Bronchial smooth muscle cell (primary cell): ENCODE measurements around the gene TSPEAR. TPM values are rescaled to one million over a fixed set of nuclear protein-coding genes. Genes with fewer than 3 reads are reported as not detected.

Source experiments
- total RNA-seq: library from RNA; depleted of rRNA; stranded (reverse); fragments of >200 nt; gene quantifications from 2 replicates; pipeline ENCODE4 v1.2.1, GENCODE V29; 2014

TSPEAR gene
- total RNA-seq, 1 donor from 2014 or later: not detected

GRCh38 chr21:44573630-44574456 lies 137.5 kb downstream of the TSPEAR start, which contains the start of gene KRTAP10-4:
TSS of gene KRTAP10-4 (plus strand) at chr21:44573729. CDS start at chr21:44573759, 30 bp downstream.

DNA sequence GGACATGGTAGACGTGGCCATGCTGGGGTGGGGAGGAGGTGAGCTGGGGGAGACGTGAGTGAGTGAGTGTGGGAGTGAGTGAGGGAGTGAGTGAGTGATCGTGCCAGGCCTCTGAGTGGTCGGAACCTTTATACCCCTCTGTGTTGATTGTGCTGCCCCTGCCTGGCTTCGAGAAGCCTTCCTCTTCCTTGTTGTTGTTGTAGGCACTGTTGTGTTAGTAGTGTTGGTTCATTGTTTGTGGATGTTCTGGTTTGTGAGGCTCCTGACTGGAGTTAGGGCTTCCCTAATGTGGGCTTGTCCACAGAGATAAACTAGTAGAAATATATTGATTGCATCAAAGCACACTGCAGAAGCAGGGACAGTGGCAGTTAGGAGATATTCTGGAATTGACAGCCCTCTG lies 152.7 kb downstream of the TSPEAR start, which contains the start of gene KRTAP10-3:
KRTAP10-3 (minus strand) TSS at position 101 of the 400 bp plus-strand sequence; CDS start at position 21, 80 bp downstream.

GRCh38 chr21:44551340-44551961 lies 159.9 kb downstream of the TSPEAR start, which contains the start of gene KRTAP10-2:
TSS of gene KRTAP10-2 (minus strand) at chr21:44551505. CDS start at chr21:44551458, 47 bp downstream.

DNA sequence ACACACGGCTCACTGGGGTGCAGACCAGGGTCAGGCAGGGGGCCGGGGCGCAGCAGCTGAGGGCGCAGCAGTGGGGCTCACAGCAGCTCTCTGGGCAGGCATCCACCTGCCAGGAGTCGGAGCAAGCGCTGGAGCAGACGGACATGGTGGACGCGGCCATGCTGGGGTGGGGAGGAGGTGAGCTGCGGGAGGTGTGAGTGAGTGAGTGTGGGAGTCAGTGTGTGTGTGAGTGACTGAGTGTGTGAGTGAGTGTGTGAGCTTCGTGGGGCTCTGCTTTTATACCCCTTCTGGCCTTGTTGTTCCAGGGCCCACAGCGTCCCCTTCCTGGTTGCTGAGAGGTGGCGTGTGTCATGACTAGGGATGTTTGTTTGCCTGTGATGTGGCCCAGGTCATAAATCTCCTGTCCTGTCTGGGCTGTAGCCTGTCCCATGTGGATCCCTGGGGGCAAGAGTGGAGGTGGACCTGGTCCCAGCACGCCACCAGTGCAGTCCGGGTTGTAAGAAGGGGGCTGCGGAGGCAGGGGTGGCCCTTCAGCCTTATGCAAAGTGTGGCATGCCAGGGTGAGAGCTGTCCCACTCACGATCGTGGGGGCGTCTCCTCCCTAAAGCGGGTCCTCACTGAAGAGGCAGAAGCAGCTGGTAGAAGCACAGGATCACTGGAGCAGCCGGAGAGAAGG lies 171.2 kb downstream of the TSPEAR start, which contains the start of gene KRTAP10-1:
KRTAP10-1 (minus strand) TSS at position 205 of the 676 bp plus-strand sequence; CDS start at position 160, 45 bp downstream.

GRCh38 chr21:44454747-44455523 lies 256.4 kb downstream of the TSPEAR start, which contains the start of gene LRRC3:
TSS of gene LRRC3 (plus strand) at chr21:44455510. CDS start at chr21:44456645, 1,135 bp downstream.

Other genes with a start within 250 kb of the TSPEAR start
- gene KRTAP10-1, start 171.4 kb downstream of the TSPEAR start, total RNA-seq: not detected in 2 replicates
- gene KRTAP10-2, start 160.1 kb downstream of the TSPEAR start, total RNA-seq: not detected in 2 replicates
- gene KRTAP10-3, start 152.8 kb downstream of the TSPEAR start, total RNA-seq: not detected in 2 replicates
- not detected in 2 replicates for gene KRTAP10-4, start 137.8 kb downstream of the TSPEAR start, total RNA-seq
- gene KRTAP10-5, start 131.0 kb downstream of the TSPEAR start, total RNA-seq: not detected in 2 replicates
- not detected in 2 replicates for gene KRTAP10-6, start 119.1 kb downstream of the TSPEAR start, total RNA-seq
- gene KRTAP10-7, start 111.0 kb downstream of the TSPEAR start, total RNA-seq: not detected in 2 replicates
- not detected in 2 replicates for gene KRTAP10-8, start 99.5 kb downstream of the TSPEAR start, total RNA-seq
- gene KRTAP10-9, start 84.5 kb downstream of the TSPEAR start, total RNA-seq: not detected in 2 replicates
- gene KRTAP10-10, start 74.2 kb downstream of the TSPEAR start, total RNA-seq: not detected in 2 replicates
- not detected in 2 replicates for gene KRTAP10-11, start 65.2 kb downstream of the TSPEAR start, total RNA-seq
- not detected in 2 replicates for gene KRTAP12-4, start 56.9 kb downstream of the TSPEAR start, total RNA-seq
- gene KRTAP12-3, start 53.6 kb downstream of the TSPEAR start, total RNA-seq: not detected in 2 replicates
- not detected in 2 replicates for gene KRTAP12-2, start 44.6 kb downstream of the TSPEAR start, total RNA-seq
- not detected in 2 replicates for gene KRTAP12-1, start 29.4 kb downstream of the TSPEAR start, total RNA-seq
- gene KRTAP10-12, start 14.4 kb downstream of the TSPEAR start, total RNA-seq: not detected in 2 replicates
- gene UBE2G2, start 90.2 kb upstream of the TSPEAR start, total RNA-seq: 41.8 and 55.8 TPM in 2 replicates
- 71.7 and 77.9 TPM in 2 replicates for gene SUMO3, start 106.5 kb upstream of the TSPEAR start, total RNA-seq
- gene PTTG1IP, start 162.1 kb upstream of the TSPEAR start, total RNA-seq: 146 and 185 TPM in 2 replicates
- gene ITGB2, start 209.3 kb upstream of the TSPEAR start, total RNA-seq: not detected in 2 replicates
- 11.4 and 14.0 TPM in 2 replicates for gene SLX9, start 228.5 kb upstream of the TSPEAR start, total RNA-seq